Neural progenitor cell (in vitro differentiated cells): Measurements from ENCODE around the gene ALKBH2.
A peak's percentile ranks its signal among the peaks of the same experiment; 100 is the strongest.

Experiments
- CTCF ChIP-seq: fragments of 200-600 bp; sonication (generic); IDR thresholded peaks from 2 replicates; pipeline ENCODE4 v1.5.1; 2017; ENCODE audit warnings: antibody characterized with exemption, mild to moderate bottlenecking
- EZH2 ChIP-seq: fragments of 200-600 bp; sonication (generic); IDR thresholded peaks from 2 replicates; pipeline ENCODE4 v1.6.1; 2017; ENCODE audit warnings: antibody characterized with exemption, mild to moderate bottlenecking, moderate library complexity
- EZH2phosphoT487 ChIP-seq: fragments of 200-600 bp; sonication (generic); IDR thresholded peaks from 2 replicates; pipeline ENCODE4 v1.6.1; 2017; ENCODE audit warnings: antibody characterized with exemption

- TF ChIP-seq CTCF = peak; percentile 22
- no peak for TF ChIP-seq EZH2
- TF ChIP-seq EZH2phosphoT487 = no peak
Measured at GRCh38 chr12:109069307-109070271, 23.7 kb downstream of the ALKBH2 start.
